Mesothelial cell of epicardium (in vitro differentiated cells): Measurements from ENCODE around the gene LBHD2. TPM values are rescaled to one million over a fixed set of nuclear protein-coding genes. Genes with fewer than 3 reads are reported as not detected.
"Not testable (repeated sequence)": the region's sequence is repeated elsewhere in the genome, so short reads cannot be mapped to it uniquely, and the experiment has no call there.

ENCODE experiments used
- DNase-seq, 2 experiments: peaks; one replicate each; pipeline ENCODE4 v3.0.0; 2021; ENCODE audit warnings: low spot score in 2 of 2; ENCODE audit not compliant: unreplicated experiment in 2 of 2
- H3K27ac Mint-ChIP-seq: 2 replicates; pipeline ENCODE4 v1.8.0; 2021; ENCODE audit warnings: mixed read lengths
- H3K27me3 Mint-ChIP-seq: 2 replicates; pipeline ENCODE4 v1.8.0; 2021; ENCODE audit warnings: low read depth, mixed read lengths
- H3K36me3 Mint-ChIP-seq: 2 replicates; pipeline ENCODE4 v1.8.0; 2021; ENCODE audit warnings: mixed read lengths
- H3K4me1 Mint-ChIP-seq: 2 replicates; pipeline ENCODE4 v1.8.0; 2021; ENCODE audit warnings: mixed read lengths
- H3K4me3 Mint-ChIP-seq: 2 replicates; pipeline ENCODE4 v1.8.0; 2021; ENCODE audit warnings: mild to moderate bottlenecking, moderate library complexity, mixed read lengths
- H3K9me3 Mint-ChIP-seq: 2 replicates; pipeline ENCODE4 v1.8.0; 2021; ENCODE audit warnings: mixed read lengths
- CTCF ChIP-seq: fragments of 200-600 bp; sonication (generic); IDR thresholded peaks from one replicate; pipeline ENCODE4 v1.5.0; 2021; ENCODE audit warnings: antibody characterized with exemption; ENCODE audit not compliant: unreplicated experiment
- total RNA-seq: library from RNA; stranded (reverse); gene quantifications from 3 replicates; pipeline ENCODE4 v1.2.1, GENCODE V29; 2021

Gene LBHD2
- total RNA-seq, 1 donor from 2014 or later: not detected

GRCh38 chr14:103112400-103113243, 28.6 kb downstream of the LBHD2 start:
- Mint-ChIP-seq H3K4me3 (no peak overlapping the region), H3K27me3 (peaks cover 2% of the 10 kb centered on the region), H3K4me1 (peaks cover 25% of the 10 kb centered on the region), H3K27ac (no peak overlapping the region), H3K36me3 (no peaks in the 10 kb centered on the region), H3K9me3 (no peaks in the 10 kb centered on the region)
- no peak for DNase-seq
- no peak for TF ChIP-seq CTCF

- H3K27me3 Mint-ChIP-seq: peaks cover 2% of the 10 kb centered on the region
- H3K36me3 Mint-ChIP-seq: no peaks in the 10 kb centered on the region
- DNase-seq: no peak
- H3K9me3 Mint-ChIP-seq: no peaks in the 10 kb centered on the region
- no peak overlapping the region for H3K4me3 Mint-ChIP-seq
- no peak for TF ChIP-seq CTCF
- H3K27ac Mint-ChIP-seq: no peak overlapping the region
- H3K4me1 Mint-ChIP-seq: peaks cover 23% of the 10 kb centered on the region
Measured at GRCh38 chr14:103113303-103113702, 29.3 kb downstream of the LBHD2 start.

GRCh38 chr14:103113774-103114173, 29.8 kb downstream of the LBHD2 start:
- Mint-ChIP-seq H3K27me3 (peaks cover 2% of the 10 kb centered on the region), H3K4me1 (peaks cover 20% of the 10 kb centered on the region), H3K4me3 (no peak overlapping the region), H3K9me3 (no peaks in the 10 kb centered on the region), H3K36me3 (no peaks in the 10 kb centered on the region), H3K27ac (no peak overlapping the region)
- no peak for DNase-seq
- TF ChIP-seq CTCF: no peak

GRCh38 chr14:103115086-103115679, 31.2 kb downstream of the LBHD2 start:
- DNase-seq, H3K36me3 Mint-ChIP-seq, H3K9me3 Mint-ChIP-seq, H3K4me3 Mint-ChIP-seq, H3K27me3 Mint-ChIP-seq: not testable (repeated sequence)
- peak overlapping the region; percentile 33 for H3K27ac Mint-ChIP-seq
- H3K4me1 Mint-ChIP-seq: peaks cover 13% of the 10 kb centered on the region

GRCh38 chr14:103115845-103116572, 32.0 kb downstream of the LBHD2 start:
- H3K36me3 Mint-ChIP-seq: no peaks in the 10 kb centered on the region
- DNase-seq: no peak
- peaks cover 6% of the 10 kb centered on the region for H3K4me1 Mint-ChIP-seq
- no peak for TF ChIP-seq CTCF
- peaks cover 3% of the 10 kb centered on the region for H3K27me3 Mint-ChIP-seq
- H3K4me3 Mint-ChIP-seq: no peak overlapping the region
- no peaks in the 10 kb centered on the region for H3K9me3 Mint-ChIP-seq
- no peak overlapping the region for H3K27ac Mint-ChIP-seq

GRCh38 chr14:103116636-103117035, 32.6 kb downstream of the LBHD2 start:
- Mint-ChIP-seq H3K9me3 (no peaks in the 10 kb centered on the region), H3K36me3 (no peaks in the 10 kb centered on the region), H3K4me3 (no peak overlapping the region), H3K27ac (no peak overlapping the region), H3K4me1 (peaks cover 5% of the 10 kb centered on the region), H3K27me3 (peaks cover 3% of the 10 kb centered on the region)
- no peak for DNase-seq
- no peak for TF ChIP-seq CTCF

GRCh38 chr14:103117499-103117898, 33.5 kb downstream of the LBHD2 start:
- H3K4me1 Mint-ChIP-seq, H3K9me3 Mint-ChIP-seq, H3K4me3 Mint-ChIP-seq, H3K36me3 Mint-ChIP-seq, DNase-seq, H3K27me3 Mint-ChIP-seq, H3K27ac Mint-ChIP-seq: not testable (repeated sequence)
